ENCODE results near the gene UBN2. TPM values are rescaled to one million over a fixed set of nuclear protein-coding genes. Genes with fewer than 3 reads are reported as not detected.

UBN2 gene
- total and polyA plus RNA-seq, 3 donors from 2014 or later: 36.6 to 49.4 (median 38.8) TPM

GRCh38 chr7:139183878-139184338 lies 47.1 kb upstream of the UBN2 start:
- TF ChIP-seq CTCF (IDR thresholded peaks at IDR 0.05) (no peak), POLR2A (IDR thresholded peaks at IDR 0.05) (no peak)
- H3K27me3 ChIP-seq: no peaks in the 10 kb centered on the region
- intact Hi-C loops (cut with DNase I; ENCODE audit: low total_unique reads): no loop called here
- no peaks in the 10 kb centered on the region for H3K36me3 ChIP-seq (ENCODE audit: low read depth, missing control alignments)
- 84 to 90% methylated on average over 7 of the region's 7 CpGs for WGBS, 2 donors
- no peaks in the 10 kb centered on the region for H3K9me3 ChIP-seq
- H3K27ac ChIP-seq: no peak overlapping the region
- no peak overlapping the region for H3K4me3 ChIP-seq
- no peak for DNase-seq
- H3K4me1 ChIP-seq: no peaks in the 10 kb centered on the region

GRCh38 chr7:139186146-139186545 lies 44.9 kb upstream of the UBN2 start:
- TF ChIP-seq POLR2A (IDR thresholded peaks at IDR 0.05): no peak
- no peak for TF ChIP-seq CTCF (IDR thresholded peaks at IDR 0.05)

GRCh38 chr7:139189357-139189756 lies 41.7 kb upstream of the UBN2 start:
- intact Hi-C loops (cut with DNase I; ENCODE audit: low total_unique reads): no loop called here
- TF ChIP-seq POLR2A (IDR thresholded peaks at IDR 0.05): no peak
- TF ChIP-seq CTCF (IDR thresholded peaks at IDR 0.05): no peak
- DNase-seq: no peak
- no peaks in the 10 kb centered on the region for H3K4me1 ChIP-seq
- H3K27ac ChIP-seq: no peak overlapping the region
- no peaks in the 10 kb centered on the region for H3K27me3 ChIP-seq
- no peaks in the 10 kb centered on the region for H3K36me3 ChIP-seq (ENCODE audit: low read depth, missing control alignments)
- H3K4me3 ChIP-seq: no peak overlapping the region
- no peaks in the 10 kb centered on the region for H3K9me3 ChIP-seq
- 92 to 97% methylated on average over 3 of the region's 3 CpGs for WGBS, 2 donors

More at GRCh38 chr7:139186146-139186545, 44.9 kb upstream of the UBN2 start:
- 96% methylated on average over 2 of the region's 2 CpGs for WGBS, 2 donors
- DNase-seq: no peak
- Histone ChIP-seq H3K4me1 (no peaks in the 10 kb centered on the region), H3K36me3 (ENCODE audit: low read depth, missing control alignments) (no peaks in the 10 kb centered on the region), H3K27me3 (no peaks in the 10 kb centered on the region), H3K4me3 (no peak overlapping the region), H3K27ac (no peak overlapping the region), H3K9me3 (no peaks in the 10 kb centered on the region)
- intact Hi-C loops (cut with DNase I; ENCODE audit: low total_unique reads): no loop called here

- Histone ChIP-seq H3K4me3 (no peak overlapping the region), H3K9me3 (no peaks in the 10 kb centered on the region), H3K27me3 (no peaks in the 10 kb centered on the region), H3K4me1 (no peaks in the 10 kb centered on the region), H3K27ac (no peak overlapping the region), H3K36me3 (ENCODE audit: low read depth, missing control alignments) (no peaks in the 10 kb centered on the region)
- TF ChIP-seq POLR2A (IDR thresholded peaks at IDR 0.05): no peak
- TF ChIP-seq CTCF (IDR thresholded peaks at IDR 0.05): no peak
- no peak for DNase-seq
- intact Hi-C loops (cut with DNase I; ENCODE audit: low total_unique reads): no loop called here
- 95% methylated on average over 3 of the region's 3 CpGs for WGBS, 2 donors
These were observed 38.9 kb upstream of the UBN2 start for GRCh38 chr7:139192014-139192706.

- DNase-seq: no peak
- intact Hi-C loops (cut with DNase I; ENCODE audit: low total_unique reads): no loop called here
- WGBS, 2 donors: 91 to 97% methylated on average over 2 of the region's 2 CpGs
- no peaks in the 10 kb centered on the region for H3K36me3 ChIP-seq (ENCODE audit: low read depth, missing control alignments)
- H3K4me1 ChIP-seq: no peaks in the 10 kb centered on the region
- H3K9me3 ChIP-seq: no peaks in the 10 kb centered on the region
- H3K27me3 ChIP-seq: no peaks in the 10 kb centered on the region
- H3K4me3 ChIP-seq: no peak overlapping the region
- H3K27ac ChIP-seq: no peak overlapping the region
- TF ChIP-seq CTCF (IDR thresholded peaks at IDR 0.05): no peak
- no peak for TF ChIP-seq POLR2A (IDR thresholded peaks at IDR 0.05)
These were observed 30.7 kb upstream of the UBN2 start for GRCh38 chr7:139200382-139200781.
